H54 (cell line): ENCODE data around the gene SLC26A9.

Experiments used
- DNase-seq: peaks from one replicate; pipeline ENCODE4 v3.0.0; 2011; ENCODE audit warnings: low spot score, mixed read lengths; ENCODE audit not compliant: insufficient read length
- FAIRE-seq: peaks from 3 replicates; lab custom pipeline; 2011; peaks lifted over from hg19 to GRCh38; lab: Jason Lieb, UNC
- POLR2A ChIP-seq: IDR thresholded peaks from 2 replicates; pipeline ENCODE4 v1.6.1; 2011; ENCODE audit warnings: low read depth, mild to moderate bottlenecking, low read length

The SLC26A9 gene

DNA sequence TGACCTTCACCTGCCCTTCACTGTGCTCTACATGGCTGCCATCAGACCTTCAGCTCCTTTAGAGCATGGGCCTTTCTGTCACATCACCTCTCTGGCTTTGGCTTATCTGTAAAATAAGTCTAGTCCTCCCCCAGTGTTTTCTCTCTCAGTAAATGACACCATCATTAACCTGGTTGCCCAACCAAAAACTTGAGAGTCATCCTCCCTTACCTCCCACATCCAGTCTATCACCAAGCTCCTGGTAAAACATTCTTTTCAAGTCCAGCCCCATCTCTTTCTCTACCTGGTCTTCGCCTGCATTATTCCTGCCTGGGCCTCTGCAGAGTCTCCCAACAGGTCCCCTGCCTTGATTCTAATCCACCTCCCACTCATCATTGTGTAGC lies 13.1 kb downstream of the SLC26A9 start:
- no peak for DNase-seq
- no peak for FAIRE-seq
- no peak for TF ChIP-seq POLR2A

- no peak for TF ChIP-seq POLR2A
- FAIRE-seq: no peak
- DNase-seq: no peak
These were observed 13.6 kb downstream of the SLC26A9 start for GRCh38 chr1:205929496-205930194.

DNA sequence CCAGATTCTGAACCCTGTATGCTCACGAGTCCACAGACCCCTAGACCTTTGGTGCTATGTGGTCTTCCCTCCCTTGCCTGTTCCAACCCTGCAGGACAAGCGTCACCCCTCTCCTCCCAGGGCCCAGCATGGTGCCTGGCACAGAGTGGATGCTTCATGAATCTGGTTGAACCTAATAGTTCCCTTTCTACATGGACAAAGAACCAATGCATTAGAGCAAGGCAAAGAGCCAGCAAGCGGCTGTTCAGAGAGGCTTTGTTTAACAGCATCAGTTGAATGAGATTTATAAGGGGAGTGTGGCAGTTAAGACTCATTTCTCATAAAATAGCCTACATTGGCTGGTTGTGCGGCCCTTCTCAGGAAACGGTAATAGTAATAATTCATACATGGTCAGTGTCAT lies 14.9 kb downstream of the SLC26A9 start:
- DNase-seq (no peak), FAIRE-seq (no peak)
- no peak for TF ChIP-seq POLR2A

- TF ChIP-seq POLR2A: no peak
- DNase-seq (no peak), FAIRE-seq (no peak)
These were observed 15.6 kb downstream of the SLC26A9 start for GRCh38 chr1:205927676-205928075.

GRCh38 chr1:205927247-205927646 lies 16.0 kb downstream of the SLC26A9 start:
- TF ChIP-seq POLR2A: no peak
- FAIRE-seq (no peak), DNase-seq (no peak)

GRCh38 chr1:205926636-205927035 lies 16.6 kb downstream of the SLC26A9 start:
- no peak for TF ChIP-seq POLR2A
- DNase-seq (no peak), FAIRE-seq (no peak)

DNA sequence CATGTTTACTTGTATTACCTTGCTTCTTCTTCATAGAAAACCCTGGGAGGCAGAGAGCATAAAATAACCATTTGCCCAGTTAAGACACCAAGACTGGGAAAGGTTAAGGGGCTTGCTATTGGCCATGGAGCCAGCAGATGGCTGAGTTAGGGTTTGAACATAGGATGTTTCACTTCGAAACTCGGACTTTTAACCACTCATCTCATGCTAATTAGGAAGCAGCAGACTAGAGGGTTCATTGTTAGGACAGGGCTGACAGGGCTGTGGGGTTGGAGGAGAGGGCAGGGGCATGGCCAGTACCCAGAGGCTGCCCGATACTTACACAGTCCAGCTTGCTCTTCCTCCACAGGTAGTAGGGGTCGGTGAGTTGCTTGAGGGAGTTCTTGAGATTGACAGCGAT lies 17.0 kb downstream of the SLC26A9 start:
- no peak for FAIRE-seq
- no peak for DNase-seq
- no peak for TF ChIP-seq POLR2A

- FAIRE-seq (peak; percentile 6), DNase-seq (peak; percentile 69)
- no peak for TF ChIP-seq POLR2A
These were observed 17.5 kb downstream of the SLC26A9 start for GRCh38 chr1:205925736-205926135.

DNA sequence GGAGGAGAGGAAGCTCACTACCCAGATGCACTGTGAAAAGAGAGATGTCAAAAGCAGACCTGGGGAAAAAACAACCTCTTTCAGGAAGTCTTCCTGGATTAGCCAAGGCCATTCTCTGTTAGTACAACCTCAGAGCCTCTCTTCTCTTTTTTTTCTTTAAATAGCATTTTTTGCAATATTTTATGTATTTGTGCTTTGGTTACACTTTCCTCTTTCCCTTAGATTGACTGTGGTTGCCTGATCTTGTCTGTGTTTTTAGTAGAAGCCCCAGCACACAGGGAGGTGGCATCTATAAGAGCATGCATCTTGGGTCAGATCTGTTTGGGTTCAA lies 18.8 kb downstream of the SLC26A9 start:
- FAIRE-seq (no peak), DNase-seq (no peak)
- no peak for TF ChIP-seq POLR2A

- DNase-seq: no peak
- no peak for TF ChIP-seq POLR2A
- no peak for FAIRE-seq
These were observed 19.4 kb downstream of the SLC26A9 start for GRCh38 chr1:205923651-205924459.

- FAIRE-seq (no peak), DNase-seq (no peak)
- TF ChIP-seq POLR2A: no peak
These were observed 20.4 kb downstream of the SLC26A9 start for GRCh38 chr1:205922806-205923205.

DNA sequence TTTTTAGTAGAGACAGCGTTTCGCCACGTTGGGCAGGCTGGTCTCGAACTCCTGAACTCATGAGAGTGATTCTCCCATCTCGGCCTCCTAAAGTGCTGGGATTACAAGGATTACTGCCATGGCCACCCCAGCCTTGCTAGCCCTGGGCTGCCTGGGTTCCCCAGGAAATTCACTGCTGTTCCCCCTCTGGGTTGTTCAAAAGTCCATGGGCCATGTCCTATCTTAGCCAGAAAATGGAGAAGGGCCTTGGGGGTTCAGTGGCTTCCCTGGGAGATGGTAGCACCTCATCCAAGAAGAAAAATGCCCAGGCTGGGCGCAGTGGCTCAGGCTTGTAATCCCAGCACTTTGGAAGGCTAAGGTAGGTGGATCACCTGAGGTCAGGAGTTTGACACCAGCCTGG lies 20.9 kb downstream of the SLC26A9 start:
- DNase-seq: no peak
- TF ChIP-seq POLR2A: no peak
- no peak for FAIRE-seq

GRCh38 chr1:205921570-205921909 lies 21.7 kb downstream of the SLC26A9 start:
- FAIRE-seq: no peak
- no peak for TF ChIP-seq POLR2A
- DNase-seq: no peak

- DNase-seq: no peak
- TF ChIP-seq POLR2A: no peak
- FAIRE-seq: no peak
These were observed 22.2 kb downstream of the SLC26A9 start for GRCh38 chr1:205920861-205921569.
